GM12874 (cell line): Measurements from ENCODE around the gene PHOSPHO1.

ENCODE experiments used
- CTCF ChIP-seq: IDR thresholded peaks from 2 replicates; pipeline ENCODE4 v1.5.1; 2011; ENCODE audit warnings: low read depth, mild to moderate bottlenecking, control low read depth, low read length, moderate library complexity; ENCODE audit not compliant: insufficient read depth

PHOSPHO1 gene

DNA sequence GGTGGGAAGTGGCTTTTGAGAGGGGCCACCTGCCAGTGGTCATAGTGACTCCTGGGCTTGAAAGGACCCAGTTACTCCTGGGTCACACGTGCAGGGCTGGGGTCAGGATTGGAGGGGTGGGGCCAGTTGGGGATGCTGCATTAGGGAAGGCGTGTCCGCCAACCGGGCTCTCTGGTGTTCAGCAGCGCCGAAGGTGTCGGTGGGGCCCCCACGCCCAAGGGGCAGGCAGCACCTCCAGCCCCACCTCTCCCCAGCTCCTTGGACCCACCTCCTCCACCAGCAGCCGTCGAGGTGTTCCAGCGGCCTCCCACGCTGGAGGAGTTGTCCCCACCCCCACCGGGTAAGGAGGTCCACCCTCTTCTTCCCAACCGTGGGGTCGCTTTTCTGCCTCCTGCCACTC is 10.6 kb downstream of the PHOSPHO1 start:
- TF ChIP-seq CTCF = no peak

DNA sequence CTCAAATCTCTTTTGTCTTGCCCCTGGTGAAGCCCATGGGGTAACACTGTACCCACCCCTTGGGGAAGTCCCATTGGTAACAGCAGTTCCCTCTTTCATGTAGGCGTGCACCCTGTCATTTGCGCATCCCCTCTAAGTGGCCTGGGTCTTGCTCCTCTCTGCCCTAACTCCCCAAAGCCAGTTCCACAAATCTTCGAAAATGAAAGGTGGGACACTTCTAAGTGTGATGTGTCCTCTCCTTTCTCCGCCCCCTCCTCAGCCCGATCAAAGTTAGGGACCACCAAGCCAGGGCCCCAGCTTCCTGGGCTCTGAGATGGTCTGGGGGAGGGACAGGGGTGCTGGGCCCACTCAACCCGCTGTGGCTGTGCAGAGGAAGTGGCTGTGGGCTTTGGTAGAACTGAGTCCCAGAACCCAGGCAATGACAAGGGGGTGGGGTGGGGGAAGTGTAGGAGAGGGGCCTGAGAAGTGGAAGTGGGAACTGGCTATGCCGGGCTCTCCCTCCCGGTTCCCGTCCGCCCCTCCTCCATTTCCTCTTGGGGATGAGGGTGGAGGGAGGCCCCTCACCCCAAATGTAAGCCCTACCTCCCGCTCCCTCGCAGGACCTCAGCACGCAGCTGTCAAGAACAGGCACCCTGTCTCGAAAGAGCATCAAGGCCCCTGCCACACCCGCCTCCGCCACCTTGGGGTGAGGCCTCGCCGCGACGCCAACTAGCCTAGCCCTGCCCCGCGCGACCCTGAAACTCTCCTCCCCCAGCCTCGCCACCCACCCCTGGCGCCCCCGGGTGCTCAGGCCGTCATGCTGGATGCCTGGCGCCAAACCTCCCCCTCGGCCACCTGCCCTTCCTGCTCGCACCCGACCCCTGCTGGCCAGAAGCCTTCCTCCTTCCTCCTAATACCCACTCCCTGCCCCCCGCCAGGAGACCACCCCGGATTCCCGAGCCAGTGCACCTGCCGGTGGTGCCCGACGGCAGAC is 11.4 kb downstream of the PHOSPHO1 start:
- peak; percentile 73 for TF ChIP-seq CTCF

DNA sequence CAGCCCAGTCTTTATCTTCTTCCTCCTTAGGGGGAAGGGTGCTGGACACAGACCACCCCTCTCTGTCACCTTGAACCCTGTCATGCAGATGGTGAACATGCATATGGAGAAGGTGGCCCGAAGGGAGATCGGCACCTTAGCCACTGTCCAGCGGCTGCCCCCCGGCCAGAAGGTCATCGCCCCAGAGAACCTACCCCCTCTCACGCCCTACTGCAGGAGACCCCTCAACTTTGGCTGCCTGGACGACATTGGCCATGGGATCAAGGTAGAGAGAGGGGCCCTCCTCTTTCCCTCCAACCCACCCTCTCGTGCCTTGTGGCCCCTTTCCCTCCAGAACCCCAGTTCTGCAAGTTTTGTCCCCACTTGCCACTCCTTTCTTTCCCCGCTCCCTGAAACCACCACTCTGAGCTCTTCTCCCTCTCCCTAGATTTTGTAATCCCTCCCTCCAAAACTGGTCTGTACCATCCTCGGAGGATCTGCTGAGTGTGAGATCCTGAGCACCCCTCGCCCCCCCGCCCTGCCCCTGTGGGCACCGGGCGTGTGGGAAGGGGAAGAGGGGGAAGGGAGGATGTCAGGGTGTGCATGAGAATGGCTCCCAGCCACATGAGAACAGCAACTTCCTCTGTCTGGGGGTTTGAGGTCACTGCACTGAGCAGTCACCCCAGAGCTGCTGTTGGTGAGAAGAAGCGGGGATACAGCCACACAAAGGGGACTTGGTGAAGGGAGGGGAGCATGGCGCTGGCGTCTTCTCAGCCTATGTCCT is 12.8 kb downstream of the PHOSPHO1 start:
- no peak for TF ChIP-seq CTCF

GRCh38 chr17:49216953-49217650 is 13.5 kb downstream of the PHOSPHO1 start:
- no peak for TF ChIP-seq CTCF

GRCh38 chr17:49216482-49216881 is 14.1 kb downstream of the PHOSPHO1 start:
- TF ChIP-seq CTCF = no peak

GRCh38 chr17:49214676-49215360 is 15.8 kb downstream of the PHOSPHO1 start:
- TF ChIP-seq CTCF = no peak
